Measurements from ENCODE around the gene OR2F2.

Gene OR2F2, protein sequence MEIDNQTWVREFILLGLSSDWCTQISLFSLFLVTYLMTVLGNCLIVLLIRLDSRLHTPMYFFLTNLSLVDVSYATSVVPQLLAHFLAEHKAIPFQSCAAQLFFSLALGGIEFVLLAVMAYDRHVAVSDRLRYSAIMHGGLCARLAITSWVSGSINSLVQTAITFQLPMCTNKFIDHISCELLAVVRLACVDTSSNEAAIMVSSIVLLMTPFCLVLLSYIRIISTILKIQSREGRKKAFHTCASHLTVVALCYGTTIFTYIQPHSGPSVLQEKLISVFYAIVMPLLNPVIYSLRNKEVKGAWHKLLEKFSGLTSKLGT

DNA sequence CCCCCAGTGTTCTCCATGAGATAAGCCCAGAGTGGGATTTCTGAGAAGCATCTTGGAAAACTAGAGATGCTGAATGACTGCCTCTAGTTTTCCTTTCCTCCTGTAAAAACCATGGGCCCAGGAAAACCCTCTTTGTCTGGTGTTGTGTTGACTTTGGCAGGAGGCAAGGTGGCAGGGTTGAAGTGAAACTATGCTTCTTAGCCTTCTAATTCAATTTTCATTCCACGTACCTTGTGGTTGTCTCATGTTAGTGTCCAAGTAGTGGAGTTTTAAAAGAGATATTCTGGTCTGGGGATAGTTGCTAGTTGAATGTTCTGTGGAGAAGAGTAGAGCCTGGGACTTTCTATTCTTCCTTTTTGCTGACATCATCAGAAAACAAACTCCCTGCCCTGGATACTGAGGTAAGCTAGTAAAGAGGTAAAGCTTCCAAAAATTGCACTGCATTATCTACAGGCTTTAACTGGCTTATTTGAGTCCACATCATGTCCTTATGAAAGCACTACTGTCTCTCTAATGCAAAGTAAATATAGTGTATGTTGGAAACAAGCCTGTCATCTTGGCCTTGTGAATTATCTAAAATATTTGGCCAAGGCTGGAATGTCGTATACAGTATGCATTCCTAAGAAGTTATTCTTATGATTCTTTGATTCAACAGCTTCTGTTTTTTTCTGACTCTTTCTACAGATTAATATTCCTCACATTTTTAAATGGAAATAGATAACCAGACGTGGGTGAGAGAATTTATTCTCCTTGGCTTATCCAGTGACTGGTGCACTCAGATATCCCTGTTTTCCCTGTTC, at the start of gene OR2F2:
Gene OR2F2, plus strand, starts transcription at position 708 of the 800 bp plus-strand sequence. Its CDS starts 0 bp downstream, at position 708.
- no peak within 1 kb of the TSS for H3K27ac ChIP-seq
- no peak for TF ChIP-seq ZFX (IDR thresholded peaks at IDR 0.05; ENCODE audit: borderline replicate concordance)
- TF ChIP-seq CTCF (IDR thresholded peaks at IDR 0.05) = no peak

DNA sequence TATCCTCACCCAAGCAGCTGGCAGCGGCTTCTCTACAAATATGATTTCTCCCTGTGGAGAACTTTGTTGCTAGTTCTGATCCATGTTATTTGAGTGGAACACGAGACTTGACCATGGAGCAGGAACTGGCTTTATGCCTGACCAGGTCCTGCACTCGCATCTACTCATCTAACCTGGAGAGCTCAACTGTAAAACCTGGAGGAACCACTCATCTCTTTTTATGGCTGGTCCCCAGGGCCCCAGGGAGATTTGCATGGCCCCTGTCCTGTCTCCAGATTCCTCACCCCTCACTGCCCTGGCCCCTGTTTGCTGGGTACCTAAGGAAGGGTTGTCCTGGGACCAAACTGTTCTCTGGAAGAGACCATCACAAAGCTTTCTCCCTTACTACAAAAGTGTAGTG, 49.1 kb upstream of the OR2F2 start:
- TF ChIP-seq CTCF (IDR thresholded peaks at IDR 0.05) = no peak
- TF ChIP-seq ZFX (IDR thresholded peaks at IDR 0.05; ENCODE audit: borderline replicate concordance) = no peak
- H3K27ac ChIP-seq = no peak overlapping the region

GRCh38 chr7:143886826-143887477, 48.1 kb upstream of the OR2F2 start:
- no peak overlapping the region for H3K27ac ChIP-seq
- TF ChIP-seq CTCF (IDR thresholded peaks at IDR 0.05) = no peak

GRCh38 chr7:143889068-143889467, 46.0 kb upstream of the OR2F2 start:
- no peak overlapping the region for H3K27ac ChIP-seq
- no peak for TF ChIP-seq CTCF (IDR thresholded peaks at IDR 0.05)
- TF ChIP-seq ZFX (IDR thresholded peaks at IDR 0.05; ENCODE audit: borderline replicate concordance) = no peak

DNA sequence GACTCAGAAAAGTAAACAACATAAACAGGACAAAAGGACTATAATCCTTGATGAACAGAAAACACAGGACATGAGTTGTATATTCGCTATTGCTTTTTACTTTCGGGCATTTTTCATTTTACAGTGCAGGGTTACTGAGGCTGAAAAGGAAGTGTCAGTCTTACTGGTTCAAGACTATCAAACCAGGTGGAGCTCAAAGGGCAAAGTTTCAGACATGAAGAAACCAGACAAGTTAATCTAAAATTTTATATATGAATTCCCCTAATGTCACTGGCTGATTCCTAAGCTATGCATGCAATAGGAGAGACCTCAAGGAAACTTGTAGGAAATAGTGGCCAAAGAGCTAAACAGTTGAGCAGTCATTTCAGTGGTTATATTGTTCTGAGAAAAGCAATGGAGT, 44.5 kb upstream of the OR2F2 start:
- TF ChIP-seq CTCF (IDR thresholded peaks at IDR 0.05) (no peak), ZFX (IDR thresholded peaks at IDR 0.05; ENCODE audit: borderline replicate concordance) (no peak)
- no peak overlapping the region for H3K27ac ChIP-seq

DNA sequence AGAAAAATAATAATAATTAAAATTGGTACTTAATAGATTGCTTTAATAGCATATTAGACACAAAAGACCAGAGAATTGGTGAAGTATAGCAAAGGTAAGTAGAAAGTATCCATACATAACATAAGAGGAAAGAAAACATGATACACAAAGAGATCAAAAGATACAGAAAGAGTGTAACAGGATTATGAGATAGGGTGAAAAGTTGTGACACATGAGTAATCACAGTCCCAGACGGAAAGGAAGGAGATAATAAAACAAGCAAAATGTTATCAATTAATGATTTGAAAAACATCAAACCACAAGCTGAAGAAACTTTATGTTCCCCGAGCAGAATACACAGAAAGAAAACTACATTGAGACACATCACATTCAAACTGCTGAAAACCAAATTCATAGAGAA, 43.6 kb upstream of the OR2F2 start:
- H3K27ac ChIP-seq = no peak overlapping the region
- TF ChIP-seq ZFX (IDR thresholded peaks at IDR 0.05; ENCODE audit: borderline replicate concordance) = no peak
- TF ChIP-seq CTCF (IDR thresholded peaks at IDR 0.05) = no peak
